Liver (tissue), 9 donors: ENCODE measurements around the gene ARHGEF12. TPM values are rescaled to one million over a fixed set of nuclear protein-coding genes. Genes with fewer than 3 reads are reported as not detected.

Experiments used
- DNase-seq: peaks from one replicate; pipeline ENCODE4 v3.0.0-alpha.2; 2017; ENCODE audit warnings: low spot score
- H3K27ac ChIP-seq, 2 donors: one replicate each; pipeline ENCODE4 v1.7.0; 2013; ENCODE audit warnings: inconsistent platforms in 2 of 2, low read length in 2 of 2, control low read depth in 1 of 2, low read depth in 1 of 2, mild to moderate bottlenecking in 1 of 2
- H3K27me3 ChIP-seq, 4 donors: one replicate each; pipeline versions ENCODE4 v1.6.1 to v1.7.0; 2013; ENCODE audit warnings: low read length in 3 of 4, inconsistent platforms in 1 of 4, mild to moderate bottlenecking in 1 of 4, moderate library complexity in 1 of 4; ENCODE audit not compliant: control insufficient read depth in 4 of 4, insufficient read depth in 4 of 4
- H3K36me3 ChIP-seq, 4 donors: one replicate each; pipeline versions ENCODE4 v1.6.1 to v1.7.0; 2013; ENCODE audit warnings: low read length in 3 of 4, mild to moderate bottlenecking in 3 of 4, low read depth in 1 of 4, moderate library complexity in 1 of 4; ENCODE audit not compliant: control insufficient read depth in 4 of 4, insufficient read depth in 3 of 4
- H3K4me1 ChIP-seq, 4 donors: one replicate each; pipeline versions ENCODE4 v1.6.1 to v1.7.0; 2013; ENCODE audit warnings: low read length in 3 of 4, mild to moderate bottlenecking in 3 of 4, moderate library complexity in 1 of 4; ENCODE audit not compliant: control insufficient read depth in 4 of 4, insufficient read depth in 4 of 4
- H3K4me3 ChIP-seq, 3 donors: one replicate each; pipeline versions ENCODE4 v1.6.1 to v1.7.0; 2013; ENCODE audit warnings: low read length in 3 of 3, control low read depth in 1 of 3, low read depth in 1 of 3, mild to moderate bottlenecking in 1 of 3
- H3K9ac ChIP-seq, 2 donors: one replicate each; pipeline ENCODE4 v1.7.0; 2013; ENCODE audit warnings: low read length in 2 of 2, mild to moderate bottlenecking in 2 of 2, moderate library complexity in 2 of 2, control low read depth in 1 of 2, low read depth in 1 of 2
- H3K9me3 ChIP-seq, 4 donors: one replicate each; pipeline versions ENCODE4 v1.6.1 to v1.7.0; 2013; ENCODE audit warnings: low read length in 3 of 4; ENCODE audit not compliant: control insufficient read depth in 4 of 4
- ATF3 ChIP-seq: IDR thresholded peaks from 2 replicates; pipeline ENCODE4 v1.6.1; 2016; ENCODE audit warnings: antibody characterized with exemption
- CTCF ChIP-seq: fragments of 150-350 bp; IDR thresholded peaks from 2 replicates; pipeline ENCODE4 v1.5.1; 2017; ENCODE audit warnings: improper control_type of control experiment, low read depth, low read length; ENCODE audit not compliant: missing input control
- EGR1 ChIP-seq, 2 donors: IDR thresholded peaks; 2 replicates each; pipeline ENCODE4 v1.6.1; 2016 to 2018; ENCODE audit warnings: antibody characterized with exemption in 2 of 2, low read depth in 2 of 2
- FOXA2 ChIP-seq: IDR thresholded peaks from 2 replicates; pipeline ENCODE4 v1.6.1; 2016; ENCODE audit warnings: antibody characterized with exemption
- GABPA ChIP-seq, 2 donors: IDR thresholded peaks in 1 of 2; conservative IDR thresholded peaks in 1 of 2; 2 replicates each; pipeline ENCODE4 v1.6.1; 2016; ENCODE audit warnings: antibody characterized with exemption in 2 of 2, mild to moderate bottlenecking in 1 of 2, moderate library complexity in 1 of 2
- HNF4A ChIP-seq, 2 donors: conservative IDR thresholded peaks; 2 replicates each; pipeline ENCODE4 v1.6.1; 2016; ENCODE audit warnings: antibody characterized with exemption in 2 of 2, mild to moderate bottlenecking in 2 of 2
- HNF4G ChIP-seq: IDR thresholded peaks from 2 replicates; pipeline ENCODE4 v1.6.1; 2016; ENCODE audit warnings: antibody characterized with exemption
- MAX ChIP-seq: IDR thresholded peaks from 2 replicates; pipeline ENCODE4 v1.6.1; 2016; ENCODE audit warnings: antibody characterized with exemption
- NR2F2 ChIP-seq: IDR thresholded peaks from 2 replicates; pipeline ENCODE4 v1.6.1; 2016; ENCODE audit warnings: antibody characterized with exemption
- REST ChIP-seq: IDR thresholded peaks from 2 replicates; pipeline ENCODE4 v1.6.1; 2016; ENCODE audit warnings: antibody characterized with exemption, mild to moderate bottlenecking
- RXRA ChIP-seq, 2 donors: IDR thresholded peaks; 2 replicates each; pipeline ENCODE4 v1.6.1; 2017 to 2018; ENCODE audit warnings: antibody characterized with exemption in 2 of 2, mild to moderate bottlenecking in 1 of 2
- SP1 ChIP-seq: IDR thresholded peaks from 2 replicates; pipeline ENCODE4 v1.6.1; 2018; ENCODE audit warnings: antibody characterized with exemption, mild to moderate bottlenecking
- YY1 ChIP-seq: IDR thresholded peaks from 2 replicates; pipeline ENCODE4 v1.6.1; 2016; ENCODE audit warnings: antibody characterized with exemption, mild to moderate bottlenecking
- ZBTB33 ChIP-seq: IDR thresholded peaks from 2 replicates; pipeline ENCODE4 v1.6.1; 2016; ENCODE audit warnings: antibody characterized with exemption
- WGBS: extraction: QIAGEN DNeasy Blood & Tissue Kit; methylation state at CpG from one replicate; pipeline ENCODE4 v1.1.7; 2013; 5-methylcytosine and 5-hydroxymethylcytosine counted together
- polyA plus RNA-seq, 2 donors: library from polyadenylated mRNA; stranded (reverse) in 1 of 2; unstranded in 1 of 2; fragments of 200-250 nt in 1 of 2; fragments of >200 nt in 1 of 2; fragmentation: Nextera tagmentation in 1 of 2; extraction: Ambion mirVana in 1 of 2; gene quantifications; one replicate each; pipeline versions ENCODE4 v1.2.1 to v1.2.3, GENCODE V29; 2013 to 2015
- total RNA-seq, 2 donors: library from RNA; depleted of rRNA; stranded (reverse); fragments of >200 nt; gene quantifications; one replicate each; pipeline ENCODE4 v1.2.3, GENCODE V29; 2014
- donor health status: healthy.
- donor health status: healthy.
- donor health status: healthy.
- donor health status: healthy.
- donor health status: healthy.

ARHGEF12 gene
- total and polyA plus RNA-seq, 4 donors, result 28.0 to 169 (median 53.9) TPM

GRCh38 chr11:120376547-120377182 lies 40.5 kb downstream of the ARHGEF12 start (continued):
- TF ChIP-seq CTCF, result no peak

- H3K4me3 ChIP-seq, result no peak overlapping the region
- no peak for DNase-seq
- no peak overlapping the region for H3K9ac ChIP-seq
- H3K27me3 ChIP-seq, result no peaks in the 10 kb centered on the region
- TF ChIP-seq YY1 (no peak), RXRA (IDR thresholded peaks at IDR 0.05) (no peak), FOXA2 (no peak)
- H3K4me1 ChIP-seq, result peaks cover 3 to 9% (median 4%) of the 10 kb centered on the region in 4 donors
- H3K36me3 ChIP-seq, result no peaks in the 10 kb centered on the region
- no peaks in the 10 kb centered on the region for H3K9me3 ChIP-seq
- no peak overlapping the region for H3K27ac ChIP-seq
- 80% methylated on average over 3 of the region's 3 CpGs for WGBS
Observed at GRCh38 chr11:120378474-120378873, 42.3 kb downstream of the ARHGEF12 start.

- H3K4me1 ChIP-seq, result peaks cover 0 to 24% (median 5%) of the 10 kb centered on the region in 4 donors
- no peaks in the 10 kb centered on the region for H3K36me3 ChIP-seq
- H3K27me3 ChIP-seq, result no peaks in the 10 kb centered on the region
- TF ChIP-seq ATF3 (no peak), HNF4A (conservative IDR thresholded peaks at IDR 0.05) (no peak), GABPA (IDR thresholded peaks at IDR 0.05 in 1 of 2, conservative IDR thresholded peaks at IDR 0.05 in 1 of 2) (no peak), RXRA (IDR thresholded peaks at IDR 0.05) (no peak), MAX (no peak), EGR1 (IDR thresholded peaks at IDR 0.05; ENCODE audit: low read depth in 2 of 2) (no peak), REST (no peak), SP1 (no peak), YY1 (no peak), ZBTB33 (no peak), NR2F2 (no peak), FOXA2 (no peak), HNF4G (no peak)
- no peak overlapping the region for H3K9ac ChIP-seq
- no peaks in the 10 kb centered on the region for H3K9me3 ChIP-seq
- H3K4me3 ChIP-seq, result no peak overlapping the region
- no peak overlapping the region for H3K27ac ChIP-seq
- DNase-seq, result no peak
- WGBS, result 78% methylated on average over 7 of the region's 7 CpGs
Observed at GRCh38 chr11:120381401-120381800, 45.2 kb downstream of the ARHGEF12 start.
